MCF 10A (cell line): Measurements from ENCODE around the gene KSR1. TPM values are rescaled to one million over a fixed set of nuclear protein-coding genes. Genes with fewer than 3 reads are reported as not detected.

Experiments
- BruUV-seq: library from RNA; stranded (reverse); fragments of 400-500 nt; replicated peaks from 2 replicates; lab custom pipeline; 2021; lab: Mats Ljungman, UMichigan
- CTCF ChIA-PET: fragments of 300-600 bp; sonication (Branson Sonifier 250); formaldehyde crosslinking; extraction: SDS; loops from one replicate; lab custom pipeline; 2021; ENCODE audit warnings: antibody characterized with exemption, inconsistent platforms; lab: Yijun Ruan, JAX
- POLR2A ChIA-PET: fragments of 300-600, 350-650 bp; sonication (Branson Sonifier 250); formaldehyde crosslinking; extraction: SDS; loops from one replicate; lab custom pipeline; 2020; ENCODE audit warnings: antibody characterized with exemption, inconsistent platforms; lab: Yijun Ruan, JAX
- DNase-seq: peaks from one replicate; pipeline ENCODE4 v3.0.0-alpha.2; 2018; ENCODE audit not compliant: unreplicated experiment
- H3K27ac Mint-ChIP-seq: one replicate; pipeline ENCODE4 v1.8.0; 2022; ENCODE audit warnings: mild to moderate bottlenecking, low read depth, mixed read lengths; ENCODE audit not compliant: unreplicated experiment
- H3K27me3 Mint-ChIP-seq: one replicate; pipeline ENCODE4 v1.8.0; 2022; ENCODE audit warnings: mixed read lengths; ENCODE audit not compliant: insufficient read depth, unreplicated experiment
- H3K36me3 Mint-ChIP-seq: one replicate; pipeline ENCODE4 v1.8.0; 2022; ENCODE audit warnings: mild to moderate bottlenecking, moderate library complexity, mixed read lengths; ENCODE audit not compliant: insufficient read depth, unreplicated experiment
- H3K4me1 Mint-ChIP-seq: one replicate; pipeline ENCODE4 v1.8.0; 2022; ENCODE audit warnings: mixed read lengths; ENCODE audit not compliant: insufficient read depth, unreplicated experiment
- H3K4me3 Mint-ChIP-seq: one replicate; pipeline ENCODE4 v1.8.0; 2022; ENCODE audit warnings: mild to moderate bottlenecking, moderate library complexity, mixed read lengths; ENCODE audit not compliant: unreplicated experiment
- H3K9me3 Mint-ChIP-seq: one replicate; pipeline ENCODE4 v1.8.0; 2022; ENCODE audit warnings: mixed read lengths; ENCODE audit not compliant: unreplicated experiment
- intact Hi-C: fragments of 100-400 bp; cut with micrococcal nuclease; formaldehyde crosslinking; loops from 2 replicates; pipeline ENCODE4 v1.14.1; 2022
- total RNA-seq: library from RNA; stranded (reverse); gene quantifications from 2 replicates; pipeline ENCODE4 v1.2.3, GENCODE V29; 2022
- TF ChIP-seq, protein P1 (sequence below): fragments of 200-600 bp; IDR thresholded peaks from one replicate; pipeline ENCODE4 v1.8.0; 2022; ENCODE audit warnings: antibody characterized with exemption, mild to moderate bottlenecking; ENCODE audit not compliant: unreplicated experiment

Gene KSR1
- total RNA-seq, 1 experiment from 2014 or later: 7.2 TPM

DNA sequence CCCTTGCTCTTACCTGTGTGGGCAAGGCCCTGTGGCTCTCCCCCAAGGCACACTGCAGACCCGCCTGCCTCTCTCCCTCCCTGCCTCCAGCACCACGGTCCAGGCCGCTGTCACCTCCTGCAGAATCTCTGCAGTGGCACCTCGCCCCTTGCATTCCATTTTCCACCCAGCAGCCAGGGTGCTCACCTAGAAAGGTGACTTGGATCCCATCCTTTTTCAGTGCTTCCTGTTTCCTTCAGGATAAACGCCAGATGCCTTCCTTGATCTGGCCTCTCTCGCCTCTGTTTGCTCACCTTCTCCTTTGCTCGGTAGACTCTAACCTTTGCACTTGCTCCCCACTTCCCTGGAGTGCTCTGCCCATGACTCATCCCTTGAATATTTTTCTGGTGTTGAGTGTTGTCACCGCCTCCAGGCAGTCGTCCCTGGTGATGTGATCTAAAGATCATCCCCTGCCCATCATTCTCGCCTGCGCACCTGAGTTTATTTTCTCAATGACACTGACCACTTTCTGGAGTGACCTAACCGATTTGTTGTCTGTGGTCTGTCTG, 95.5 kb downstream of the KSR1 start:
- no TSS peak for BruUV-seq
- intact Hi-C loops: loop anchor here (10.0 kb wide), 1 partner anchor 97 kb away; the partner anchor contains the start of gene KSR1
- Mint-ChIP-seq H3K4me1 (peaks cover 37% of the 10 kb centered on the region), H3K27ac (peak overlapping the region; percentile 47), H3K27me3 (no peaks in the 10 kb centered on the region), H3K36me3 (peaks cover 6% of the 10 kb centered on the region), H3K9me3 (no peaks in the 10 kb centered on the region), H3K4me3 (no peak overlapping the region)
- TF ChIP-seq, protein P1, sequence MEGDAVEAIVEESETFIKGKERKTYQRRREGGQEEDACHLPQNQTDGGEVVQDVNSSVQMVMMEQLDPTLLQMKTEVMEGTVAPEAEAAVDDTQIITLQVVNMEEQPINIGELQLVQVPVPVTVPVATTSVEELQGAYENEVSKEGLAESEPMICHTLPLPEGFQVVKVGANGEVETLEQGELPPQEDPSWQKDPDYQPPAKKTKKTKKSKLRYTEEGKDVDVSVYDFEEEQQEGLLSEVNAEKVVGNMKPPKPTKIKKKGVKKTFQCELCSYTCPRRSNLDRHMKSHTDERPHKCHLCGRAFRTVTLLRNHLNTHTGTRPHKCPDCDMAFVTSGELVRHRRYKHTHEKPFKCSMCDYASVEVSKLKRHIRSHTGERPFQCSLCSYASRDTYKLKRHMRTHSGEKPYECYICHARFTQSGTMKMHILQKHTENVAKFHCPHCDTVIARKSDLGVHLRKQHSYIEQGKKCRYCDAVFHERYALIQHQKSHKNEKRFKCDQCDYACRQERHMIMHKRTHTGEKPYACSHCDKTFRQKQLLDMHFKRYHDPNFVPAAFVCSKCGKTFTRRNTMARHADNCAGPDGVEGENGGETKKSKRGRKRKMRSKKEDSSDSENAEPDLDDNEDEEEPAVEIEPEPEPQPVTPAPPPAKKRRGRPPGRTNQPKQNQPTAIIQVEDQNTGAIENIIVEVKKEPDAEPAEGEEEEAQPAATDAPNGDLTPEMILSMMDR: no peak
- DNase-seq: peak; percentile 86
- ChIA-PET CTCF (interaction anchor here (1.2 kb wide), 1 partner anchor 18 kb away, joined by 4 read pairs; no protein-coding TSS in a partner anchor), POLR2A (interaction anchor here (1.0 to 2.2 kb wide), 4 partner anchors 9 to 345 kb away, joined by 4 to 15 read pairs (median 8); no protein-coding TSS in a partner anchor)

DNA sequence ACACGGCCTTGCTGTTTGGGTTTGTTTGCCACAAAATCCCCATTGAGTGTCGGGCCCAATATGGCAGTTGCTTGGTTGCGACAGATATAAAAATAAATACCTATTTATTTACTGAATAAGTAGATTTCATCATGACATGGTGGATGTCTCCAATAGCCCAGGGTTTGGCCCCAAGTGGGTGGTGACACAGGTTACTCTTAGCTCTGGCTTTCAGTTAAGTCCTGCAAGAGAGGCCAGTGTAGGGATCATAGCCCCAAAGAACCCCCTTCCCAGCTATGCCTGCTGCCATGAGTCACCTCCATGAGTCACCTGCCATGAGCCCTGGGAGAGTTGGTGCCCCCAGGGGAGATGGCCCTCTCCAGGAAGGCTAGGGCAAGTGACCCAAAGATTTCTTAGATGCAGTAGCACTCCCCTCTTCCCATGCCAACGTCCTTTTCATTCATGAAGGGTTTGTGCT, 96.1 kb downstream of the KSR1 start:
- CTCF ChIA-PET: interaction anchor here (0.5 to 1.3 kb wide), 5 partner anchors 17 to 58 kb away, joined by 3 to 9 read pairs (median 4); no protein-coding TSS in a partner anchor
- Mint-ChIP-seq H3K4me1 (peaks cover 32% of the 10 kb centered on the region), H3K9me3 (no peaks in the 10 kb centered on the region), H3K36me3 (peaks cover 6% of the 10 kb centered on the region), H3K4me3 (no peak overlapping the region), H3K27me3 (no peaks in the 10 kb centered on the region), H3K27ac (peak overlapping the region; percentile 47)
- intact Hi-C loops: loop anchor here (10.0 kb wide), 1 partner anchor 98 kb away; the partner anchor contains the start of gene KSR1
- POLR2A ChIA-PET: interaction anchor here (1.0 to 2.2 kb wide), 4 partner anchors 9 to 345 kb away, joined by 4 to 15 read pairs (median 8); no protein-coding TSS in a partner anchor
- DNase-seq: peak; percentile 94
- TF ChIP-seq, protein P1: no peak
- no TSS peak for BruUV-seq

DNA sequence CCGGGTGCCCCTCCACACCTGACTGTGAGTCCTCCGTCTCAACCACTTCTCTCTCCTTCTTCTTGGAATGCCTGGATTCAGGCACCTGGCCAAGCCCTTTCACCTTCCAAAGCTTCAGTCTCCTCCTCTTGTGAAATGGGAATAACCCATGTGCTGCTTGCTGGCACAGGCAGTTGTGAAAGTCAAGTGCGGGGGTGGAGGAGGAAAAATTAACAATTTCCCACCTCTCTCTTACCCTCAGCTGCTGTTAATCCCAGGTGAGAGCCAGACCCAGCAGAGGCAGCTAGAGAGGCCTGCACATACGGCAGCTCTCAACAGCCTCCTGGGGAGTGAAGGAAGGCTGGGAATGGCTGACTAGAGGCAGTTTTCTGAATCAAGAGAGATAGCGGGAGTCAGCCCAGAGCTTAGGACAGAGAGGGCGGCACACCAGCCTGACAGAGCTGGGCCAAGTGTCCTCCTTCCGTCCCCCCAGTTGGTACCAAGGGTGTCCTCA, 96.8 kb downstream of the KSR1 start:
- TF ChIP-seq, protein P1: no peak
- no peak overlapping the region for H3K4me3 Mint-ChIP-seq
- ChIA-PET CTCF (interaction anchor here (0.6 to 2.0 kb wide), 8 partner anchors 16 to 198 kb away, joined by 3 to 9 read pairs (median 4); no protein-coding TSS in a partner anchor), POLR2A (interaction anchor here (0.6 to 2.2 kb wide), 9 partner anchors 8 to 1887 kb away, joined by 3 to 15 read pairs (median 3); partner anchors contain the start of gene LYRM9)
- H3K9me3 Mint-ChIP-seq: no peaks in the 10 kb centered on the region
- intact Hi-C loops: loop anchor here (10.0 kb wide), 1 partner anchor 98 kb away; the partner anchor contains the start of gene KSR1
- H3K27ac Mint-ChIP-seq: peak overlapping the region; percentile 20
- H3K27me3 Mint-ChIP-seq: no peaks in the 10 kb centered on the region
- H3K4me1 Mint-ChIP-seq: peaks cover 30% of the 10 kb centered on the region
- H3K36me3 Mint-ChIP-seq: peaks cover 9% of the 10 kb centered on the region
- BruUV-seq: no TSS peak
- peak; percentile 98 for DNase-seq

DNA sequence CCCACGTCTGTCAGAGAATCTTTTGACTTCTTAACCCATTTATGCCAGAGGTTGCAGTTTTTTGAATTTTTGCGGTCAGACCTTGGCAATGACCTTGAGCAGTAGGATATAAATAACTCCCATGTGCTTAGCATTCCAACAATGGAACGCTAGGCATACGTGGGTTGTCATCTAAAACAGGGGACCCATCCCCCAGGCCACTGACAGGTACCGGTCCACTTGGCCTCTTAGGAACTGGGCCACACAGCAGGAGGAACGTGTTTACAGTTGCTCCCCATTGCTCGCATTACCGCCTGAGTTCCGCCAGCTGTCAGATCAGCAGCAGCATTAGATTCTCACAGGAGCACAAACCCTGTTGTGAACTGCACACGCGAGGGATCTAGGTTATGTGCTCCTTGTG, 97.9 kb downstream of the KSR1 start:
- BruUV-seq: no TSS peak
- no peaks in the 10 kb centered on the region for H3K9me3 Mint-ChIP-seq
- TF ChIP-seq, protein P1: no peak
- H3K27ac Mint-ChIP-seq: no peak overlapping the region
- H3K4me3 Mint-ChIP-seq: no peak overlapping the region
- DNase-seq: no peak
- intact Hi-C loops: loop anchor here (10.0 kb wide), 1 partner anchor 99 kb away; the partner anchor contains the start of gene KSR1
- ChIA-PET POLR2A (interaction anchor here (0.7 to 2.2 kb wide), 2 partner anchors 13 to 78 kb away, joined by 4 to 15 read pairs; no protein-coding TSS in a partner anchor), CTCF (interaction anchor here (0.6 to 2.0 kb wide), 3 partner anchors 47 to 123 kb away, joined by 3 to 4 read pairs (median 3); no protein-coding TSS in a partner anchor)
- no peaks in the 10 kb centered on the region for H3K27me3 Mint-ChIP-seq
- peaks cover 10% of the 10 kb centered on the region for H3K36me3 Mint-ChIP-seq
- H3K4me1 Mint-ChIP-seq: peaks cover 30% of the 10 kb centered on the region
